NCI-H2029 (cell line): Measurements from ENCODE around the gene HDAC8.
"Not testable (repeated sequence)": the region's sequence is repeated elsewhere in the genome, so short reads cannot be mapped to it uniquely, and the experiment has no call there.

Experiments
- DNase-seq: peaks from one replicate; lab custom pipeline; 2025; lab: John Stamatoyannopoulos, UW

The HDAC8 gene

GRCh38 chrX:72572248-72573157 lies at the start of gene HDAC8:
TSS of gene HDAC8 (minus strand) at chrX:72572843. CDS start at chrX:72572761, 82 bp downstream.
- DNase-seq, result peak; percentile 36

- no peak for DNase-seq
Measured at GRCh38 chrX:72621625-72622485, 49.2 kb upstream of the HDAC8 start.

GRCh38 chrX:72621163-72621562 lies 48.5 kb upstream of the HDAC8 start:
- no peak for DNase-seq

GRCh38 chrX:72620550-72621145 lies 48.0 kb upstream of the HDAC8 start:
- DNase-seq, result no peak

GRCh38 chrX:72609313-72609712 lies 36.7 kb upstream of the HDAC8 start:
- DNase-seq, result no peak

- DNase-seq, result no peak
Measured at GRCh38 chrX:72604705-72605104, 32.1 kb upstream of the HDAC8 start.

GRCh38 chrX:72604112-72604511 lies 31.5 kb upstream of the HDAC8 start:
- DNase-seq, result no peak

- DNase-seq, result not testable (repeated sequence)
Measured at GRCh38 chrX:72591038-72591437, 18.4 kb upstream of the HDAC8 start.

GRCh38 chrX:72584163-72584562 lies 11.5 kb upstream of the HDAC8 start:
- no peak for DNase-seq

- DNase-seq, result no peak
Measured at GRCh38 chrX:72576141-72576894, 3.7 kb upstream of the HDAC8 start.

- DNase-seq, result no peak
Measured at GRCh38 chrX:72573158-72573511, 492 bp upstream of the HDAC8 start.

GRCh38 chrX:72569786-72570185 lies 2.9 kb downstream of the HDAC8 start:
- no peak for DNase-seq

GRCh38 chrX:72568406-72569092 lies 4.1 kb downstream of the HDAC8 start:
- no peak for DNase-seq

- DNase-seq, result no peak
Measured at GRCh38 chrX:72566448-72566847, 6.2 kb downstream of the HDAC8 start.

- DNase-seq, result not testable (repeated sequence)
Measured at GRCh38 chrX:72559655-72560054, 13.0 kb downstream of the HDAC8 start.

- DNase-seq, result no peak
Measured at GRCh38 chrX:72554448-72555140, 18.0 kb downstream of the HDAC8 start.

GRCh38 chrX:72552443-72552842 lies 20.2 kb downstream of the HDAC8 start:
- not testable (repeated sequence) for DNase-seq

GRCh38 chrX:72545990-72546389 lies 26.7 kb downstream of the HDAC8 start:
- DNase-seq, result peak; percentile 20

GRCh38 chrX:72540318-72540717 lies 32.3 kb downstream of the HDAC8 start:
- DNase-seq, result no peak

GRCh38 chrX:72539822-72540221 lies 32.8 kb downstream of the HDAC8 start:
- DNase-seq, result no peak

- DNase-seq, result no peak
Measured at GRCh38 chrX:72536542-72536941, 36.1 kb downstream of the HDAC8 start.
